Measurements from ENCODE around the gene RBBP4. TPM values are rescaled to one million over a fixed set of nuclear protein-coding genes. Genes with fewer than 3 reads are reported as not detected.

RBBP4 gene
- total and polyA plus RNA-seq, 2 of the 13 experiments (the other 11 are each of a cell fraction or from before 2014, with no cell fraction given), result 64.4 to 166 TPM

DNA sequence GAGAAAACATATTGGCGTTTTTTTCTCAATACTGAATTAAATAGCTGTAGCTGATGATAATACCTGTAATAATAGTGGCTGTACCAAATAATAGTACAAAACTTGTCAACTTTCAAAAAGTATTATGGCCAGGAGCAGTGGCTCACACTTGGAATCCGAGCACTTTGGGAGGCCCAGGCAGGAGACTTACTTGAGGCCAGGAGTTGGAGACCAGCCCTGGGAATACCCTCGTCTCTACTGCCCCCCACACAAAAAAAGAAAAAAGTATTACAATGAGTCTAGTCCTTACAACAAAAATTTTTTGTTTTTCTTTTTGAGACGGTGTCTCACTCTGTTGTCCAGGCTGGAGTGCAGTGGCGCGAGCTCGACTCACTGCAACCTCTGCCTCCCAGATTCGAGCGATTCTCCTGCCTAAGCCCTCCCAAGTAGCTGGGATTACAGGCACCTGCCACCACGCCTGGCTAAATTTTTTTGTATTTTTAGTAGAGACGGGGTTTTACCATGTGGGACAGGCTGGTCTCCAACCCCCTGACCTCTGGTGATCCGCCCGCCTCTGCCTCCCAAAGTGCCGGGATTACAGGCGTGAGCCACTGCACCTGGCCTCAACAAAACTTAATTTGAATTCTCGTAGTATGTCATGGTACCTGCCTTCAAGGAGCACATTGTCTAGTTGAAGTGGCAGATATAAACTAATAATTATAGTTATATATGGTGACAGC, 1.4 kb downstream of the RBBP4 start:
- DNase-seq (ENCODE audit: low spot score), result no peak
- no peaks in the 10 kb centered on the region; a peak in 1 of 5 replicates for H3K27me3 ChIP-seq (ENCODE audit: control insufficient read depth in 1 of 2, insufficient read depth in 2 of 2, low read length in 2 of 2)
- BruUV-seq (replicated peaks), result no TSS peak
- peaks cover 10 to 44% of the 10 kb centered on the region in 2 experiments for H3K36me3 ChIP-seq (replicated peaks in 1 of 2; ENCODE audit: control insufficient read depth in 1 of 2, insufficient read depth in 2 of 2, low read length in 2 of 2)
- POLR2A ChIA-PET, result interaction anchor here (2.9 kb wide), 1 partner anchor 42 kb away, joined by 31 read pairs; no protein-coding TSS in a partner anchor
- H3K4me3 ChIP-seq (replicated peaks in 1 of 3; ENCODE audit: insufficient read depth in 1 of 3, low read depth in 2 of 3, low read length in 3 of 3), result peak overlapping the region; percentile 61 to 91 (median 73)
- no peak for ATAC-seq
- H2AFZ ChIP-seq (ENCODE audit: low read length), result no peak overlapping the region
- H3K4me1 ChIP-seq (ENCODE audit: insufficient read depth, low read length), result peaks cover 61% of the 10 kb centered on the region
- H3K79me2 ChIP-seq (ENCODE audit: insufficient read depth, low read length), result peaks cover 75% of the 10 kb centered on the region
- CTCF ChIA-PET (ENCODE audit: low intra/inter-chr PET ratio, low total read pairs), result no interaction called here
- FAIRE-seq, result no peak
- in situ Hi-C loops (cut with HindIII; ENCODE audit: extremely low pct_ligation_motif_present, low pct_unique_long_range_greater_than_20kb) (no loop called here), intact Hi-C loops (cut with micrococcal nuclease; ENCODE audit: unreplicated experiment) (no loop called here)
- H4K20me1 ChIP-seq (ENCODE audit: insufficient read depth, low read length), result peaks cover 14% of the 10 kb centered on the region
- H3K4me2 ChIP-seq (ENCODE audit: low read depth, low read length), result peak overlapping the region; percentile 88
- no peaks in the 10 kb centered on the region for H3K9me3 ChIP-seq (ENCODE audit: low read length)
- peak overlapping the region; percentile 99 for H3K9ac ChIP-seq (ENCODE audit: insufficient read depth, low read depth, low read length)
- 82% methylated on average over 16 of the region's 16 CpGs for WGBS (ENCODE audit: low lambda C conversion rate)
- peak overlapping the region; percentile 100 for H3K27ac ChIP-seq (ENCODE audit: extremely low read length, insufficient read depth, low read length)
- TF ChIP-seq ZBTB38 (CRISPR knock-in tag; IDR thresholded peaks at IDR 0.05) (peak; percentile 71; the same call in 1 of the 2 replicates), ZNF121 (CRISPR knock-in tag; IDR thresholded peaks at IDR 0.05) (peak; percentile 83), CHD2 (IDR thresholded peaks at IDR 0.05; ENCODE audit: low read depth, low read length) (no peak)
- TF ChIP-seq, protein P1, sequence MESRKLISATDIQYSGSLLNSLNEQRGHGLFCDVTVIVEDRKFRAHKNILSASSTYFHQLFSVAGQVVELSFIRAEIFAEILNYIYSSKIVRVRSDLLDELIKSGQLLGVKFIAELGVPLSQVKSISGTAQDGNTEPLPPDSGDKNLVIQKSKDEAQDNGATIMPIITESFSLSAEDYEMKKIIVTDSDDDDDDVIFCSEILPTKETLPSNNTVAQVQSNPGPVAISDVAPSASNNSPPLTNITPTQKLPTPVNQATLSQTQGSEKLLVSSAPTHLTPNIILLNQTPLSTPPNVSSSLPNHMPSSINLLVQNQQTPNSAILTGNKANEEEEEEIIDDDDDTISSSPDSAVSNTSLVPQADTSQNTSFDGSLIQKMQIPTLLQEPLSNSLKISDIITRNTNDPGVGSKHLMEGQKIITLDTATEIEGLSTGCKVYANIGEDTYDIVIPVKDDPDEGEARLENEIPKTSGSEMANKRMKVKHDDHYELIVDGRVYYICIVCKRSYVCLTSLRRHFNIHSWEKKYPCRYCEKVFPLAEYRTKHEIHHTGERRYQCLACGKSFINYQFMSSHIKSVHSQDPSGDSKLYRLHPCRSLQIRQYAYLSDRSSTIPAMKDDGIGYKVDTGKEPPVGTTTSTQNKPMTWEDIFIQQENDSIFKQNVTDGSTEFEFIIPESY (CRISPR knock-in tag; IDR thresholded peaks at IDR 0.05), result peak; percentile 59; the same call in 1 of the 2 replicates
- TF ChIP-seq, protein P2, sequence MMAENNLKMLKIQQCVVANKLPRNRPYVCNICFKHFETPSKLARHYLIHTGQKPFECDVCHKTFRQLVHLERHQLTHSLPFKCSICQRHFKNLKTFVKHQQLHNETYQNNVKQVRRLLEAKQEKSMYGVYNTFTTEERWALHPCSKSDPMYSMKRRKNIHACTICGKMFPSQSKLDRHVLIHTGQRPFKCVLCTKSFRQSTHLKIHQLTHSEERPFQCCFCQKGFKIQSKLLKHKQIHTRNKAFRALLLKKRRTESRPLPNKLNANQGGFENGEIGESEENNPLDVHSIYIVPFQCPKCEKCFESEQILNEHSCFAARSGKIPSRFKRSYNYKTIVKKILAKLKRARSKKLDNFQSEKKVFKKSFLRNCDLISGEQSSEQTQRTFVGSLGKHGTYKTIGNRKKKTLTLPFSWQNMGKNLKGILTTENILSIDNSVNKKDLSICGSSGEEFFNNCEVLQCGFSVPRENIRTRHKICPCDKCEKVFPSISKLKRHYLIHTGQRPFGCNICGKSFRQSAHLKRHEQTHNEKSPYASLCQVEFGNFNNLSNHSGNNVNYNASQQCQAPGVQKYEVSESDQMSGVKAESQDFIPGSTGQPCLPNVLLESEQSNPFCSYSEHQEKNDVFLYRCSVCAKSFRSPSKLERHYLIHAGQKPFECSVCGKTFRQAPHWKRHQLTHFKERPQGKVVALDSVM (CRISPR knock-in tag; IDR thresholded peaks at IDR 0.05), result peak; percentile 94
